DMS79 (cell line): ENCODE results near the gene CCDC90B.
A peak's percentile ranks its signal among the peaks of the same experiment; 100 is the strongest.
"Not testable (repeated sequence)": the region's sequence is repeated elsewhere in the genome, so short reads cannot be mapped to it uniquely, and the experiment has no call there.

Experiments used
- DNase-seq: peaks from one replicate; lab custom pipeline; 2025; lab: John Stamatoyannopoulos, UW

CCDC90B gene

GRCh38 chr11:83285771-83286528, at the start of gene CCDC90B:
Gene CCDC90B (minus strand): TSS chr11:83286367. CDS start chr11:83285972, 395 bp downstream.
- peak; percentile 97 for DNase-seq

- no peak for DNase-seq
Measured at GRCh38 chr11:83335446-83336070, 49.4 kb upstream of the CCDC90B start.

DNA sequence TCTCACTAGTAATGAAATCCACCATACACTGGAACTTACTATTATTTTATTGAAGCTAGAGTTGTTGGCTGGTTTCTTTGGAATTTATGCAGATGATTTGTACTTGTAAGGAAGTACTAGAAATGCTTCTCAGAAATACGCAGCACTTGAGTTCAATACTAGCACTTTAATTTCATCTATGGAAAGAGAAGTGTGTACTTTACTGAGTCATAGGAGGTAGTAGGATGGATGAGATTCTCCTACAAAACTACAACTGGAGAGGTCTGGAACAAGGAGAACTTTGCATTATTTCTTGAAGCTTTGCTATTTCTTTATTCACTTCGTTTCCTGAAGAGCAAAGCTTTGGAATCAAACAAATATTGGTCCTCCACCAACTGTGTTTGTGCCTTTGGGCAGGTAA, 44.1 kb upstream of the CCDC90B start:
- DNase-seq: no peak

DNA sequence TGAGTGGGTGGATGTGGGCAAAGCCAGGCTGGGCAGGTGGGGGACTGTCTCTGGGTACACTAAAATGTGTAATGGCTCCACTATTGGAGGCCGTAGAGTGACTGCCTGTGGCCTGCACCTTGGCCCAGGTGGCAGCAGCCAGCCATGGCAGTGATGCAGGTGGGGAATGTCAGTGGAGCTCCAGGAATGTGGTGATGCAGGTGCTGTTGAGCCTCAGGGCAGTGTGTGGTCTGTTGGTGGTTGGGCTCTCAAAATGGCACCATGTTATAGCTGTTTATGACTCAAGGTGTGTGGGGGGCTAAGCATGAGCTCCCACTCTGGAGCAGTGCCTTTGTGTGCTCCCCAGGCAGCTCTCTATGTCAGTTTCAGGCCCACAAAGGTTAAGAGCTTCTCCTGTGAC, 40.2 kb upstream of the CCDC90B start:
- no peak for DNase-seq

- DNase-seq: no peak
Measured at GRCh38 chr11:83319346-83319745, 33.2 kb upstream of the CCDC90B start.

DNA sequence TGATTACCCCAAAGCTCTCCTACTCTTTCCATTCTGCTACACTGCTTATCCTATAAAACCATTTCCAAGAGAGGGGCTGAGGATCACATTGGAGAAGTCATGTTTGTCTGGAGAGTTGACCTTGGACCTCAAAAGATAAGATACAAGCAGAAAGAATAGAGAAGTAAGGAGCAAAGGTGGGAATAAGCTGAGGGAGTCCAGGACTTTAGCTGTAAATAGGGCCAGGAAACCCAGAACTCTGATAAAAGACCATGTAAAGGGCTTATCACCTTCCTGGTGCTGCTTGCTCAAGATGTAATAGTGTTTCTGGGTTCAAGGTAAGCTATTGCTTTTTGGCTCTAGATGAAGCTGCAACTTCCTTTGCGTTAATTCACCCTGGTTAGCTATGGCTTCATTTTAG, 32.8 kb upstream of the CCDC90B start:
- DNase-seq: no peak

- no peak for DNase-seq
Measured at GRCh38 chr11:83317757-83318690, 31.9 kb upstream of the CCDC90B start.

DNA sequence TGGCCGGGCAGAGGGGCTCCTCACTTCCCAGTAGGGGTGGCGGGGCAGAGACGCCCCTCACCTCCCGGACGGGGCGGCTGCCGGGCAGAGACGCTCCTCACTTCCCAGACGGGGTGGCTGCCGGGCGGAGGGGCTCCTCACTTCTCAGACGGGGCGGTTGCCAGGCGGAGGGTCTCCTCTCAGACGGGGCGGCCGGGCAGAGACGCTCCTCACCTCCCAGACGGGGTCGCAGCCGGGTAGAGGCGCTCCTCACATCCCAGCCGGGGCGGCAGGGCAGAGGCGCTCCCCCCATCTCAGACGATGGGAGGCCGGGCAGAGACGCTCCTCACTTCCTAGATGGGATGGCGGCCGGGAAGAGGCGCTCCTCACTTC, 30.7 kb upstream of the CCDC90B start:
- not testable (repeated sequence) for DNase-seq

- DNase-seq: not testable (repeated sequence)
Measured at GRCh38 chr11:83316143-83316896, 30.2 kb upstream of the CCDC90B start.

DNA sequence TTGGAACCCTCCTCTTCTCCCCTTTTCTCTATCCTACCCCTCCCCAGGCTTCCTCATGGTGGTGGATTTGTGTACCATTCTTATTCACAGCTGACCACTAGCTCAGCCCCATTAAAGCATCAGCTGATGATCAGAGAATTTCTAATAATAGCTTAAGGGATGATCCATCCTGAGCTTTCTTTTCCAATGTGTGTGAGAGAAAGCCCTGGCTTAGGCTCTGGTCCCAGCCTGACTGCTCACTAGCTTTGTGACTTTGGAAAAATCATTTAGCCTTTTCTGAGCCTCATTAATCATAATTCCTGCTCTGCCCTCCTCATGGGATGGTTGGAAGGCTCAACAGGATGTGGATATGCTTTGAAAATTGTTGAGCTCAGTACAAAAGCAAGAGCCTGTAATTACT, 26.3 kb upstream of the CCDC90B start:
- no peak for DNase-seq

DNA sequence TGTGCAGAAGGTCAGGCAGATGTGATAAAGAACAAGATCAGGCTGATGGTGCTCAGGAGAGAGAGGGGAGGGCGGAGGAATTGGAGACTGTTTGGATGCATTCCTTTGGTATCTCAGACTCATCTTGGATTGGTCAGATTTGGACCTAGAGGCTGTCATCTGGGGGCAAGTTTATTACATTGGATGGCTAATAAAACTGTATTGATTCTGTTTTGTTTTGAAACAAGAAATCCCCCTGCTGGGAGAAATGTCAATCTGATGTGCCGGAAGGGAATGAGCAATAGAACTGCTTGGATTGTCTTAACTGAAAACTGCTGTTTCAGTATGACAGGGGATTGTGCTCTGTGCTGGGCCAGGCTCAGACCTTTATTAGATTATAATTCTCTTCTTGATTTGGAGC, 25.5 kb upstream of the CCDC90B start:
- no peak for DNase-seq

DNA sequence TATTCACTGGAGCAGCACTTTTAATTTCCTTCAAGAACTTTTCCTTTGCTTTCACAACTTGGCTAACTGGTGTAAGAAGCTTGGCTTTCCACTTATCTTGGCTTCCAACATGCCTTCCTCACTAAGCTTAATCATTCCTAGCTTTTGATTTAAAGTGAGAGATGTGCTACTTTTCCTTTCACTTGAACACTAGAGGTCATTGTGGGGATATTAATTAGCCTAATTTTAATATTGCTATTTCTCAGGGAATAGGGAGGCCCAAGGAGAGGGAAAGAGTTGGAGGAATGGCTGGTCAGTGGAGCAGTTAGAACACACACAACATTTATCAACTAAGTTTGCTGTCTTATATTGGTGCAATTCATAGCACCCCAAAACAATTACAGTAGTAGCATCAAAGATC, 24.6 kb upstream of the CCDC90B start:
- no peak for DNase-seq

- DNase-seq: not testable (repeated sequence)
Measured at GRCh38 chr11:83308536-83308935, 22.4 kb upstream of the CCDC90B start.

DNA sequence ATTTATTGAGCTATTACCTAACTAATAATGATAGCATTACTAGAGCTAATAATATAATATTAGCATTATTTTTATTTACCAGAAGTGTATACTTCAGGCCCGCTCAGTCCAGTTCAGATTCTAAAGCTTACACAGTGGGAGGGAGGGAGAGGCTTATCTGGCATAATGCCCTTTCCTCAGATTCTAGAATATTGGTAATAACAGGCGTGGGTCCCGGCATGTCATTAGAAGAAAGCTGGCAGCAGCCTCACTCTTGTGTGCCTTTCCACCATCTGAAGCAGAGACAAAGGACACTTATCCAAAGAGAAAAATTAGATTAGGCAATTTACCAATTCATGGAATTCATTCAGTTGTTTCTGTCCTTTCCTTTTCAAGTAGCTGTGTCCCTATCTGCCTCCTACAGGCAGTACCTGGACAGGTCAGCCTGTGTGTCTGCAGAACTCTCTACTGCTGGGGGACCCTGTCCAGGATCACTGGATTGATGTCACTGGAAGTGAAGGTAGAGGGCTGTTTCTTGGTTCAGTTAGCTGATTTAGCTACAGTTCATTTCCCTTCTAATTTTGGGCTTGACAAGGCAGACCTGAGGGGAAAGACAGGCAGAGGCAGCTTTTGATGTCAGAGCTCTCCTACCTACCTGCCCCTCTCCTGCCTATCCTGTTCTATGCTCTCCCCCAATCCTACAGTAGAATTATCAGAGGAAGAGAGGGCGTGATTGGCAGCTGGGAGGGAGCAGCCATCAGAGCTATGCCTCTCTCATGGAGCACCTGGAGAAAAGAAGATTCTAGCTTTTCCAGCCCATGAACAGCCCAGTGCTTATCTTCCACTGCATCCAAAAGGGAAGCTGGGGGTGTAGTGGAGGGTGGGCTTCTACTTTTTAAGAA, 20.3 kb upstream of the CCDC90B start:
- DNase-seq: no peak

GRCh38 chr11:83303316-83303715, 17.1 kb upstream of the CCDC90B start:
- no peak for DNase-seq

DNA sequence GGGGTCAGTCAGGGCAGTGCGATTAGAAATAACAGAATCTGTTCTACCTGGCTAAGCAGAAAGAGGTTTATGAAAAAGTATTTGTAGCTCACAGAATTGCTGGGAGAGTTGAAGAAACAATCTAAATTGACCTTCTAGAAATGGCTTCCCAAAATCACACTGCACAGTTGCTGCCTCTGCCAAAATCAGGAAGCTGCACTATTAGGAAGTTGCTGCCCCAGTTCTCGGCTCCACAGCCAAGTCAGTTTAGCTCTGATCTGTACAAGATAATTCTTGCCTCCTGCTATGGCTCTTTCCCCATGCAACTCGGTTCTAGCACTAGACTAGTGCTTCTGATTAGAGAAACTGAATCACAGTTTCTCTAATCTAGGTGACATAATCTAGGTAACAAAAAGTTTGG, 16.0 kb upstream of the CCDC90B start:
- no peak for DNase-seq

- no peak for DNase-seq
Measured at GRCh38 chr11:83299681-83300080, 13.5 kb upstream of the CCDC90B start.

DNA sequence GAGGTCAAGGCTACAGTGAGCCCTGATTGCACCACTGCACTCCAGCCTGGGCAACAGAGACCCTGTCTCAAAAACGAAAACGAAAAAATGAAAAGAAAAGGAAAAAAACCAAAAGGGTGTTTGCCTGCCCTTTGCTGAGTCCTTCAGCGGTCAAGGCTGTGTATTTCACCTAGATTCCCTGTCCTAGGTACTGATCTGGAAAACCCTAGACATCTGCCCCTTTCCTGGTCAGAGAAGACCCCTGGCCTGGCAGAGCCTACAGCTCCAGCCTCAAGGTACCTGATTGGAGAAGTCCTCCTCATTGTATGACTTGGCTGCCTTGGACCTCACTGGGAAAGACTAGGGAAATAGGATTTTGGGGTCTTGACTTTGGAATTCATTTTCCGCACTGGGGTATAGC, 8.0 kb upstream of the CCDC90B start:
- no peak for DNase-seq

DNA sequence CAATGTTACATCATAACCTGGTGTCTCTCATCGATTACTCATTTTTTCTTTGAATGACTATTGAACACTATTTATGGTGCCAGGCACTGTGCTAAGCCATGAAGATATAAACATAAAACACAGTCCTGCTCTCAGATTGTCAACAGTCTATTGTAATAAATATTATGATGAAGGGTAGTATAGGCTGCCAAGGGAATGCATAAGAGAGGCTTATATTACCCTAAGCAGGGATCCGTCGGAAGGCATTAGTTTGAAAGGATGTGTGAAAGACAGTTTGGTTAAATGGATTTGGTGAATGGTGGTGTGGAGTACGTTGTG, 7.2 kb upstream of the CCDC90B start:
- no peak for DNase-seq

DNA sequence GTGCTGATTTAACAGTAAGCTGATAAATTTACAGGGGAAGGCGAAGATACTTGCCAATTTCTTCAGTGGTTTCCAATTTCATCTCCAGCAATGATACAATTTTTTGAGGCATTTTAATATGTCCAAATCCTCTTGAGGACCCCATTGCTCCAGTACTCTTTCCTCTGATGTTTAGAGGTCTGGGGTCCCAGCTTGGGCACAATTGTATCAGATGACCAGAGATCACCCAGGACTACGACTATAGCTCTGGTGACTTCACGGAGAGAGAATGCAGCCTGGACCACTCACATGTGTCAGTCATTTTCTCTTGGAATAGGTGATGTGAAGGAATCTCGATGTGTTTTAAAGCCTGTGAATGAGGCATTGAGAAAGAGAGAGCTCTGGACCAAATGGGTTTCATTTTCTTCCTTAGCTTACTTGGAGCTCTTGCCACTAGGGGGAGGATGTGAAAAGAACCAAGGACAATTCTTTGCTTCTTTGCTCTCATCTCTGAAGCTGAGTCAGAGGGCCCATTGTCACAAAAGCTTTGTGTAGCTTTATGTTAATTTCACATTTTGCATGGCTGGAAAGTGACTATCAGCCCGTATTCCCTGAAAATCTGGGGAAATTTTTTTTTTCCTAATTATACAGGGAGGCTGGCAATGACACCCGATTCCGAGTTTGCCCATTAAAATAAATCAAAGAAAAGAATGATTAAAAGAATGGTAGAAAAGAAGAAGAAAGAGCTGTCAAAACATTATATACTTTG, 6.7 kb upstream of the CCDC90B start:
- DNase-seq: no peak
